Eye (tissue), 1 donor: ENCODE measurements around the gene DGCR2.
"Not testable (repeated sequence)": the region's sequence is repeated elsewhere in the genome, so short reads cannot be mapped to it uniquely, and the experiment has no call there.

Source experiments
- DNase-seq: peaks from one replicate; pipeline ENCODE4 v3.0.0-alpha.2; 2015

DGCR2 gene

GRCh38 chr22:19022755-19023154 is 99.5 kb downstream of the DGCR2 start:
- no peak for DNase-seq

- DNase-seq = no peak
Observed at GRCh38 chr22:19019679-19020032, 102.6 kb downstream of the DGCR2 start.

- DNase-seq = no peak
Observed at GRCh38 chr22:19019029-19019678, 103.1 kb downstream of the DGCR2 start.

- DNase-seq = no peak
Observed at GRCh38 chr22:19018256-19018655, 104.0 kb downstream of the DGCR2 start.

- DNase-seq = no peak
Observed at GRCh38 chr22:19016081-19016766, 106.0 kb downstream of the DGCR2 start.

GRCh38 chr22:19014886-19015285 is 107.3 kb downstream of the DGCR2 start:
- DNase-seq = no peak

GRCh38 chr22:19013881-19014598 is 108.2 kb downstream of the DGCR2 start:
- not testable (repeated sequence) for DNase-seq

- DNase-seq = not testable (repeated sequence)
Observed at GRCh38 chr22:19013411-19013810, 108.8 kb downstream of the DGCR2 start.

GRCh38 chr22:19012308-19012986 is 109.8 kb downstream of the DGCR2 start:
- no peak for DNase-seq

- DNase-seq = not testable (repeated sequence)
Observed at GRCh38 chr22:19011611-19012010, 110.6 kb downstream of the DGCR2 start.

- DNase-seq = no peak
Observed at GRCh38 chr22:19011075-19011474, 111.1 kb downstream of the DGCR2 start.

GRCh38 chr22:19005905-19006304 is 116.3 kb downstream of the DGCR2 start:
- no peak for DNase-seq

- DNase-seq = no peak
Observed at GRCh38 chr22:19004471-19004870, 117.7 kb downstream of the DGCR2 start.

GRCh38 chr22:19003508-19003907 is 118.7 kb downstream of the DGCR2 start:
- no peak for DNase-seq

- DNase-seq = no peak
Observed at GRCh38 chr22:19002684-19003038, 119.6 kb downstream of the DGCR2 start.

GRCh38 chr22:19001204-19001603 is 121.0 kb downstream of the DGCR2 start:
- no peak for DNase-seq

GRCh38 chr22:19000106-19000505 is 122.1 kb downstream of the DGCR2 start:
- DNase-seq = not testable (repeated sequence)

GRCh38 chr22:18999416-18999815 is 122.8 kb downstream of the DGCR2 start:
- DNase-seq = no peak

- no peak for DNase-seq
Observed at GRCh38 chr22:18999008-18999407, 123.2 kb downstream of the DGCR2 start.

GRCh38 chr22:18997925-18998315 is 124.3 kb downstream of the DGCR2 start:
- DNase-seq = no peak

GRCh38 chr22:18997306-18997924 is 124.8 kb downstream of the DGCR2 start:
- no peak for DNase-seq

- DNase-seq = no peak
Observed at GRCh38 chr22:18996376-18996900, 125.8 kb downstream of the DGCR2 start.

- DNase-seq = no peak
Observed at GRCh38 chr22:18995327-18995711, 126.9 kb downstream of the DGCR2 start.
